ENCODE results near the gene FLRT1.

FLRT1 gene

GRCh38 chr11:64015935-64016845 lies 19.5 kb upstream of the FLRT1 start:
- TF ChIP-seq FOXK2 (IDR thresholded peaks at IDR 0.05): no peak
- TF ChIP-seq HDGF (IDR thresholded peaks at IDR 0.05; ENCODE audit: borderline replicate concordance): no peak
- no peak for TF ChIP-seq FOXM1 (IDR thresholded peaks at IDR 0.05; ENCODE audit: borderline replicate concordance)
- no peak for TF ChIP-seq L3MBTL2 (conservative IDR thresholded peaks at IDR 0.05)
- TF ChIP-seq FOXA1 (IDR thresholded peaks at IDR 0.05): no peak
- TF ChIP-seq TARDBP (IDR thresholded peaks at IDR 0.05): no peak
- TF ChIP-seq CTBP1 (IDR thresholded peaks at IDR 0.05; ENCODE audit: borderline replicate concordance): no peak
- no peak for TF ChIP-seq PKNOX1 (IDR thresholded peaks at IDR 0.05)
- no peak for TF ChIP-seq BHLHE40 (IDR thresholded peaks at IDR 0.05; ENCODE audit: borderline replicate concordance)
- no peak for TF ChIP-seq ARNT (IDR thresholded peaks at IDR 0.05)
- no peak for TF ChIP-seq ELF4 (IDR thresholded peaks at IDR 0.05)
- no peak for TF ChIP-seq SP1 (IDR thresholded peaks at IDR 0.05)
- no peak for TF ChIP-seq SUZ12 (IDR thresholded peaks at IDR 0.05)
- TF ChIP-seq NFRKB (IDR thresholded peaks at IDR 0.05): no peak
- TF ChIP-seq ZNF384 (IDR thresholded peaks at IDR 0.05): no peak
- no peak for TF ChIP-seq LEF1 (IDR thresholded peaks at IDR 0.05; ENCODE audit: borderline replicate concordance)
- no peak for DNase-seq (ENCODE audit: extremely low spot score)
- CTCF ChIA-PET: interaction anchor here (0.8 kb wide), 1 partner anchor 9 kb away, joined by 3 read pairs; no protein-coding TSS in a partner anchor
- POLR2A ChIA-PET: interaction anchor here (0.8 to 0.9 kb wide), 2 partner anchors 9 to 169 kb away, joined by 3 to 4 read pairs; no protein-coding TSS in a partner anchor

- ChIA-PET CTCF (no interaction called here), POLR2A (no interaction called here)
- DNase-seq (ENCODE audit: extremely low spot score): no peak
- TF ChIP-seq ZNF384 (IDR thresholded peaks at IDR 0.05): no peak
- TF ChIP-seq ARNT (IDR thresholded peaks at IDR 0.05): no peak
- no peak for TF ChIP-seq FOXM1 (IDR thresholded peaks at IDR 0.05; ENCODE audit: borderline replicate concordance)
- TF ChIP-seq NFRKB (IDR thresholded peaks at IDR 0.05): no peak
- TF ChIP-seq LEF1 (IDR thresholded peaks at IDR 0.05; ENCODE audit: borderline replicate concordance): no peak
- TF ChIP-seq TARDBP (IDR thresholded peaks at IDR 0.05): no peak
- TF ChIP-seq FOXK2 (IDR thresholded peaks at IDR 0.05): no peak
- TF ChIP-seq ELF4 (IDR thresholded peaks at IDR 0.05): no peak
- TF ChIP-seq HDGF (IDR thresholded peaks at IDR 0.05; ENCODE audit: borderline replicate concordance): no peak
- TF ChIP-seq SP1 (IDR thresholded peaks at IDR 0.05): no peak
- TF ChIP-seq FOXA1 (IDR thresholded peaks at IDR 0.05): no peak
These were observed 17.8 kb upstream of the FLRT1 start for GRCh38 chr11:64017945-64018224.

- CTCF ChIA-PET: interaction anchor here (0.6 kb wide), 1 partner anchor 58 kb away, joined by 3 read pairs; no protein-coding TSS in a partner anchor
- TF ChIP-seq FOXA1 (IDR thresholded peaks at IDR 0.05) (no peak), BHLHE40 (IDR thresholded peaks at IDR 0.05; ENCODE audit: borderline replicate concordance) (no peak), ARNT (IDR thresholded peaks at IDR 0.05) (no peak), FOXM1 (IDR thresholded peaks at IDR 0.05; ENCODE audit: borderline replicate concordance) (no peak), SP1 (IDR thresholded peaks at IDR 0.05) (no peak)
- DNase-seq (ENCODE audit: extremely low spot score): no peak
- POLR2A ChIA-PET: no interaction called here
These were observed 17.4 kb upstream of the FLRT1 start for GRCh38 chr11:64018310-64018709.

- no peak for DNase-seq (ENCODE audit: extremely low spot score)
- ChIA-PET CTCF (interaction anchor here (0.6 kb wide), 1 partner anchor 286 kb away, joined by 5 read pairs; no protein-coding TSS in a partner anchor), POLR2A (no interaction called here)
- no peak for TF ChIP-seq ELF4 (IDR thresholded peaks at IDR 0.05)
- TF ChIP-seq PKNOX1 (IDR thresholded peaks at IDR 0.05): no peak
- no peak for TF ChIP-seq BHLHE40 (IDR thresholded peaks at IDR 0.05; ENCODE audit: borderline replicate concordance)
- no peak for TF ChIP-seq L3MBTL2 (conservative IDR thresholded peaks at IDR 0.05)
- TF ChIP-seq NFRKB (IDR thresholded peaks at IDR 0.05): no peak
- no peak for TF ChIP-seq FOXM1 (IDR thresholded peaks at IDR 0.05; ENCODE audit: borderline replicate concordance)
These were observed 16.4 kb upstream of the FLRT1 start for GRCh38 chr11:64019106-64020037.

GRCh38 chr11:64020976-64021756 lies 14.6 kb upstream of the FLRT1 start:
- POLR2A ChIA-PET: no interaction called here
- no peak for TF ChIP-seq CTBP1 (IDR thresholded peaks at IDR 0.05; ENCODE audit: borderline replicate concordance)
- no peak for TF ChIP-seq LEF1 (IDR thresholded peaks at IDR 0.05; ENCODE audit: borderline replicate concordance)
- TF ChIP-seq BHLHE40 (IDR thresholded peaks at IDR 0.05; ENCODE audit: borderline replicate concordance): no peak
- TF ChIP-seq FOXA1 (IDR thresholded peaks at IDR 0.05): no peak
- no peak for TF ChIP-seq SP1 (IDR thresholded peaks at IDR 0.05)
- TF ChIP-seq FOXK2 (IDR thresholded peaks at IDR 0.05): no peak
- CTCF ChIA-PET: no interaction called here
- no peak for DNase-seq (ENCODE audit: extremely low spot score)

GRCh38 chr11:64021757-64022093 lies 14.0 kb upstream of the FLRT1 start:
- ChIA-PET POLR2A (no interaction called here), CTCF (no interaction called here)
- TF ChIP-seq BHLHE40 (IDR thresholded peaks at IDR 0.05; ENCODE audit: borderline replicate concordance) (no peak), FOXA1 (IDR thresholded peaks at IDR 0.05) (no peak), PKNOX1 (IDR thresholded peaks at IDR 0.05) (no peak), L3MBTL2 (conservative IDR thresholded peaks at IDR 0.05) (no peak), TARDBP (IDR thresholded peaks at IDR 0.05) (no peak), ELF4 (IDR thresholded peaks at IDR 0.05) (no peak), ZNF384 (IDR thresholded peaks at IDR 0.05) (no peak), FOXK2 (IDR thresholded peaks at IDR 0.05) (no peak), SUZ12 (IDR thresholded peaks at IDR 0.05) (no peak), FOXM1 (IDR thresholded peaks at IDR 0.05; ENCODE audit: borderline replicate concordance) (no peak), LEF1 (IDR thresholded peaks at IDR 0.05; ENCODE audit: borderline replicate concordance) (no peak), ARNT (IDR thresholded peaks at IDR 0.05) (no peak), CTBP1 (IDR thresholded peaks at IDR 0.05; ENCODE audit: borderline replicate concordance) (no peak), HDGF (IDR thresholded peaks at IDR 0.05; ENCODE audit: borderline replicate concordance) (no peak), NFRKB (IDR thresholded peaks at IDR 0.05) (no peak), SP1 (IDR thresholded peaks at IDR 0.05) (no peak)
- no peak for DNase-seq (ENCODE audit: extremely low spot score)
